Mesodermal cell (in vitro differentiated cells): ENCODE data around the gene MRPL55.
A peak's percentile ranks its signal among the peaks of the same experiment; 100 is the strongest.

ENCODE experiments used
- H3K27ac ChIP-seq: 2 replicates; pipeline ENCODE4 v1.7.0; 2013; ENCODE audit warnings: mild to moderate bottlenecking, low read depth, low read length, moderate library complexity; ENCODE audit not compliant: severe bottlenecking
- H3K36me3 ChIP-seq: 2 replicates; pipeline ENCODE4 v1.7.1; 2013; ENCODE audit warnings: mild to moderate bottlenecking, low read length, moderate library complexity; ENCODE audit not compliant: control insufficient read depth, insufficient read depth
- H3K4me1 ChIP-seq: one replicate; pipeline ENCODE4 v1.7.1; 2013; ENCODE audit warnings: mild to moderate bottlenecking, low read length; ENCODE audit not compliant: insufficient read depth, control insufficient read depth, poor library complexity, severe bottlenecking
- H3K4me3 ChIP-seq: 2 replicates; pipeline ENCODE4 v1.7.0; 2013; ENCODE audit warnings: low read length, control low read depth, mild to moderate bottlenecking; ENCODE audit not compliant: insufficient read depth, poor library complexity, severe bottlenecking; ENCODE audit errors: extremely low read depth
- H3K9me3 ChIP-seq: 2 replicates; pipeline ENCODE4 v1.7.1; 2013; ENCODE audit warnings: mild to moderate bottlenecking, low read length, moderate library complexity; ENCODE audit not compliant: control insufficient read depth
- WGBS, 2 experiments: methylation state at CpG; one replicate each; pipeline ENCODE4 v1.1.5; 2013; ENCODE audit warnings: missing lambda C conversion rate in 2 of 2; ENCODE audit not compliant: insufficient coverage in 2 of 2; 5-methylcytosine and 5-hydroxymethylcytosine counted together

Gene MRPL55

GRCh38 chr1:228146417-228147150 lies 37.5 kb upstream of the MRPL55 start:
- Histone ChIP-seq H3K4me3 (no peak overlapping the region), H3K4me1 (peaks cover 23% of the 10 kb centered on the region), H3K9me3 (no peaks in the 10 kb centered on the region), H3K27ac (no peak overlapping the region), H3K36me3 (peaks cover 44% of the 10 kb centered on the region)
- WGBS, 2 experiments, result 85 to 93% methylated on average over 8 to 16 of the region's 18 CpGs

- Histone ChIP-seq H3K4me1 (peaks cover 18% of the 10 kb centered on the region), H3K36me3 (peaks cover 45% of the 10 kb centered on the region), H3K27ac (no peak overlapping the region), H3K9me3 (no peaks in the 10 kb centered on the region), H3K4me3 (no peak overlapping the region)
- WGBS, 2 experiments, result 96 to 99% methylated on average over 26 to 28 of the region's 31 CpGs
Observed at GRCh38 chr1:228145463-228146416, 36.6 kb upstream of the MRPL55 start.

GRCh38 chr1:228144993-228145343 lies 35.9 kb upstream of the MRPL55 start:
- H3K9me3 ChIP-seq, result no peaks in the 10 kb centered on the region
- H3K4me3 ChIP-seq, result no peak overlapping the region
- WGBS, 2 experiments, result 93 to 96% methylated on average over 8 of the region's 8 CpGs
- peaks cover 45% of the 10 kb centered on the region for H3K36me3 ChIP-seq
- no peak overlapping the region for H3K27ac ChIP-seq
- H3K4me1 ChIP-seq, result peaks cover 17% of the 10 kb centered on the region

- Histone ChIP-seq H3K27ac (no peak overlapping the region), H3K9me3 (no peaks in the 10 kb centered on the region), H3K4me1 (peaks cover 13% of the 10 kb centered on the region), H3K36me3 (peaks cover 45% of the 10 kb centered on the region), H3K4me3 (no peak overlapping the region)
- 91 to 96% methylated on average over 11 to 13 of the region's 16 CpGs for WGBS, 2 experiments
Observed at GRCh38 chr1:228144193-228144992, 35.3 kb upstream of the MRPL55 start.

GRCh38 chr1:228143480-228144192 lies 34.5 kb upstream of the MRPL55 start:
- H3K27ac ChIP-seq, result no peak overlapping the region

GRCh38 chr1:228142701-228143136 lies 33.6 kb upstream of the MRPL55 start:
- peaks cover 35% of the 10 kb centered on the region for H3K36me3 ChIP-seq
- H3K4me1 ChIP-seq, result peaks cover 4% of the 10 kb centered on the region
- no peaks in the 10 kb centered on the region for H3K9me3 ChIP-seq
- no peak overlapping the region for H3K4me3 ChIP-seq
- no peak overlapping the region for H3K27ac ChIP-seq
- 94 to 99% methylated on average over 9 to 11 of the region's 11 CpGs for WGBS, 2 experiments

More at GRCh38 chr1:228143480-228144192, 34.5 kb upstream of the MRPL55 start:
- H3K9me3 ChIP-seq, result no peaks in the 10 kb centered on the region
- 95% methylated on average over 9 to 11 of the region's 12 CpGs for WGBS, 2 experiments
- peaks cover 44% of the 10 kb centered on the region for H3K36me3 ChIP-seq
- no peak overlapping the region for H3K4me3 ChIP-seq
- peaks cover 6% of the 10 kb centered on the region for H3K4me1 ChIP-seq

GRCh38 chr1:228142155-228142691 lies 33.1 kb upstream of the MRPL55 start:
- H3K4me1 ChIP-seq, result peaks cover 4% of the 10 kb centered on the region
- no peaks in the 10 kb centered on the region for H3K9me3 ChIP-seq
- no peak overlapping the region for H3K27ac ChIP-seq
- WGBS, 2 experiments, result 94 to 95% methylated on average over 12 to 14 of the region's 16 CpGs
- no peak overlapping the region for H3K4me3 ChIP-seq
- peaks cover 30% of the 10 kb centered on the region for H3K36me3 ChIP-seq

GRCh38 chr1:228141226-228142044 lies 32.3 kb upstream of the MRPL55 start:
- Histone ChIP-seq H3K4me3 (peak overlapping the region; percentile 95), H3K4me1 (peaks cover 4% of the 10 kb centered on the region), H3K36me3 (peaks cover 23% of the 10 kb centered on the region), H3K9me3 (no peaks in the 10 kb centered on the region), H3K27ac (no peak overlapping the region)
- WGBS, 2 experiments, result 85 to 87% methylated on average over 23 to 27 of the region's 27 CpGs

GRCh38 chr1:228140724-228141225 lies 31.7 kb upstream of the MRPL55 start:
- Histone ChIP-seq H3K36me3 (peaks cover 16% of the 10 kb centered on the region), H3K4me1 (peaks cover 4% of the 10 kb centered on the region), H3K4me3 (peak overlapping the region; percentile 95), H3K9me3 (no peaks in the 10 kb centered on the region), H3K27ac (peak overlapping the region; percentile 92)
- WGBS, 2 experiments, result 20 to 24% methylated on average over 19 to 25 of the region's 25 CpGs
